ENCODE results near the gene HOXA13.

Gene HOXA13

GRCh38 chr7:27170426-27171324, 29.2 kb downstream of the HOXA13 start:
- DNase-seq (ENCODE audit: low read depth, low spot score): no peak

DNA sequence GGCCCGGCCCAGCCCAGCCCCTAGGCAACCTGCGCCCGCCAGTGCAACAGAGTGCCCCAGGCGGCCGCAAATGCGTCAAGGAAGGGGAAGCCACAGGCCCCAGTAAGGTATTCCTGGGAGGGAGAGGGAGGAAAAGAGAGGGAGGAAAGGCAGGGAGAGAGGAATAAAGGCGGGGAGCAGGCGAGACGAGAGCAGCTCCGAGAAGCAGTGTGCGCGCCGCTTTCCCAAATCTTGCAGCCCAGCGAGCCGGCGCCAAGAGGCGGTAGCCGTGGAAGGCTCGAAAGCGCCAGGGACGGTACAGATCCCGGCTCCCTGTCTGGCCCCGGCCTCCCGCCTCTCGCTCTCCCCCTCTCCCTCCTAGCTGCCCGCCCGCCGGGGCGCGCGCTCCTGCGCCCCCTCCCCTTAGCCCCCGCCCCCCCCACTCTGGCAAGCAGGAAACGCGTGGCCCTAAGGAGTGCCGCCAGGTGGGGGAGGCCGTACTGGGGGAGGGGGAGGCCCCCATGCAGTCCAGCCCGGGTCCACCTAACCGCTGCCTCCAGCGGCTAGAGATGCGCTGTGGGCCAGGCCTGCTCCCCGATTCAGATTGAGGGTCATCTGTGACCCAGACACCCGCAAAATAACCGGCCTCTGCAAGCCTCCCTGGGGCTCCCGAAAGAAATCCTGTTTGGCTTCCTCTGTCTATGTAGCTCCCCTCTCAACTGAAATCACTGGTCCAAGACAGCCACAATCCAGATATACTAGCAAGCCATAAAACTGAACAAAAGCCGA, 30.0 kb downstream of the HOXA13 start:
- peak; percentile 70 for DNase-seq (ENCODE audit: low read depth, low spot score)

GRCh38 chr7:27168265-27168947, 31.5 kb downstream of the HOXA13 start:
- DNase-seq (ENCODE audit: low read depth, low spot score): peak; percentile 61

DNA sequence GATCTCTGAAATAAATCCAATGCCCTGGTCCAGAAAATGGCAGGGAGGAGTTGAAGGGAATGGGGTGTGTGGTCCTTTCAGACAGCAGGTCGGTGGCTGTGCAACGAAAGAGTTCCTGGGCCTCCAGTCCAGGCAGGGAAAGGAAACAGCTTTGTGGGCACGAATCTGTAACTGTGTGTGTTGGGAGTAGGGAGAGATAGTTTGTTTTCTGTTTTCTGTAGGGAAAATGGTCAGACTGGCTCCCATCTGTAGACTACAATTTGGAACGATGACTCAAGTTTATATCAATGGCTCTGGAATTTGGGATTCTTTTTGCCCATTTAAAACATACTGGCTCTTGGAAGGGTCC, 32.0 kb downstream of the HOXA13 start:
- DNase-seq (ENCODE audit: low read depth, low spot score): no peak

- peak; percentile 68 for DNase-seq (ENCODE audit: low read depth, low spot score)
These were observed 33.1 kb downstream of the HOXA13 start for GRCh38 chr7:27166531-27167505.

- DNase-seq (ENCODE audit: low read depth, low spot score): peak; percentile 44
These were observed 33.8 kb downstream of the HOXA13 start for GRCh38 chr7:27165996-27166530.

GRCh38 chr7:27165089-27165995, 34.5 kb downstream of the HOXA13 start, which contains the start of gene HOXA9:
Gene HOXA9, minus strand, starts transcription at chr7:27165537. Its CDS starts 80 bp downstream, at chr7:27165457.
- peak; percentile 61 for DNase-seq (ENCODE audit: low read depth, low spot score)

- DNase-seq (ENCODE audit: low read depth, low spot score): peak; percentile 77
These were observed 35.4 kb downstream of the HOXA13 start for GRCh38 chr7:27164367-27165088.

- no peak for DNase-seq (ENCODE audit: low read depth, low spot score)
These were observed 35.9 kb downstream of the HOXA13 start for GRCh38 chr7:27164045-27164366.

GRCh38 chr7:27163288-27164044, 36.4 kb downstream of the HOXA13 start:
- no peak for DNase-seq (ENCODE audit: low read depth, low spot score)

DNA sequence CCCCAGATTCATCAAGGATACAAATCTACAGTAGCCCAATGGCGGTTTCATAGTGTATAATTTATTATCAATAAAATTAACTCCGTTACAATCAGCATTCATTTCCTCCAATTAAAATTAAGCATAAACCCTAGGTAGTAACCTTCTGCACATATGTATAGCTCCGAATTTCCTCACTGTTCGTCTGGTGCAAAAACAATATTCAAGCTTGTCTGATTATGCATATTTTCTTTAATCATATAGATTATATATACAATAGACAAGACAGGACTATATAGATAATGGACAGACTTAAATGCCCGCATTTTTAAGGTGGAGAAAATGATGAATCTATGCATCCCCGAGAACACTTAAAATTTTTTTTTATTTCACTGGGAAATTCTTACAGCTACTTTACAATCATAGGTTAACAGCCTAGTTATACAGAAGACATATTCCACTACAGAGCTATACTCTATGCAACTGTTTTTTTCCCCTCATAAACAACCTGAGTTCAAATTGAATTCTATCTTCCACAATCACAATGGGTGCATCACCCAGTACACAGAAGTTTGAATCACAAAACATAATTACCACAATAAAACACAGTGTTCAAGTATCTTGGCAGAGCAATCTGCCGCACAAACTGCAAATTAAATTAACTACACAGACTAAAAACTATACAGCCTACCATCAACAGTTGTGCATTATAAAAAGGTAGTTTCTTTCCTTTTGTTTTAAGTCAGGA, 37.2 kb downstream of the HOXA13 start:
- no peak for DNase-seq (ENCODE audit: low read depth, low spot score)

- peak; percentile 78 for DNase-seq (ENCODE audit: low read depth, low spot score)
These were observed 38.0 kb downstream of the HOXA13 start for GRCh38 chr7:27161721-27162560.

GRCh38 chr7:27161214-27161720, 38.6 kb downstream of the HOXA13 start:
- no peak for DNase-seq (ENCODE audit: low read depth, low spot score)

GRCh38 chr7:27160546-27161213, 39.2 kb downstream of the HOXA13 start:
- peak; percentile 96 for DNase-seq (ENCODE audit: low read depth, low spot score)

- no peak for DNase-seq (ENCODE audit: low read depth, low spot score)
These were observed 39.7 kb downstream of the HOXA13 start for GRCh38 chr7:27160145-27160545.

Data from ELF-1 (cell line).